Activated CD4-positive, alpha-beta T cell treated with anti-CD3 and anti-CD28 coated beads for 48 hours (primary cell): Measurements from ENCODE around the gene GPR143.
A peak's percentile ranks its signal among the peaks of the same experiment; 100 is the strongest.
"Not testable (repeated sequence)": the region's sequence is repeated elsewhere in the genome, so short reads cannot be mapped to it uniquely, and the experiment has no call there.

Experiments
- DNase-seq: peaks from one replicate; pipeline ENCODE4 v3.0.0-alpha.2; 2020

GPR143 gene

GRCh38 chrX:9765737-9766097 lies at the start of gene GPR143:
Gene GPR143 (minus strand): TSS chrX:9765847. CDS start chrX:9765817, 30 bp downstream.
- no peak for DNase-seq

DNA sequence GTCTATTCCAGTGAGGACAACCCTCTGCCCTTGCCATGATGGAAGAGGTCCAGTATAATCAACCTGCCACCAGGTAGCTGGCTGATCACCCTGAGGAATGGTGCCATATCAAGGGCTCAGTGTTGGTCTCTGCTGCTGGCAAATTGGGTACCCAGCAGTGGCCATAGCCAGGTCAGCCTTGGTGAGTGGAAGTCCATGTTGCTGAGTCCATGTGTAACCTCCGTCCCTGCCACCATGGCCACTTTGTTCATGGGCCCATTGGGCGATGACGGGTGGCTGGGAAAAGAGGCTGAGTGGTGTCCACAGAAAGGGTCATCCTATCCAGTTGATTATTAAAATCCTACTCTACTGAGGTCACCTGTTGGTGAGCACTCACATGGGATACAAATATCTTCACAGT lies 45.4 kb upstream of the GPR143 start:
- not testable (repeated sequence) for DNase-seq

DNA sequence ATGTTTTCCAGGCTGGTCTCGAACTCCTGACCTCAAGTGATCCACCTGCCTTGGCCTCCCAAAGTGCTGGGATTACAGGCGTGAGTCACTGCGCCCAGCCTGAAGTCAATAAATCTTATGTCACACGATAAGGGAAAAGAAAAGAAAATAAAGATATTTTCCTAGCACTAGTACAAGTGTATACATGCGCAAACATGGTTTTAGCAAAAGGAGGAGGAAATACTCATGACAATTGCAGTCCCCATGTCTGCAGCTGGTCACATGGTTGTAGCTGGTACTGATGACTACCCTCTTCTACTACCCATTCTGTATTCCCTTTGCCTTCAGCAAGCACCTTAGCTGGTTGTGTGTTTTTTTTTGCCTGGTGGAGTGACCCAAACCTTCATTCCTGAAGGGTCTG lies 44.2 kb upstream of the GPR143 start:
- DNase-seq = not testable (repeated sequence)

DNA sequence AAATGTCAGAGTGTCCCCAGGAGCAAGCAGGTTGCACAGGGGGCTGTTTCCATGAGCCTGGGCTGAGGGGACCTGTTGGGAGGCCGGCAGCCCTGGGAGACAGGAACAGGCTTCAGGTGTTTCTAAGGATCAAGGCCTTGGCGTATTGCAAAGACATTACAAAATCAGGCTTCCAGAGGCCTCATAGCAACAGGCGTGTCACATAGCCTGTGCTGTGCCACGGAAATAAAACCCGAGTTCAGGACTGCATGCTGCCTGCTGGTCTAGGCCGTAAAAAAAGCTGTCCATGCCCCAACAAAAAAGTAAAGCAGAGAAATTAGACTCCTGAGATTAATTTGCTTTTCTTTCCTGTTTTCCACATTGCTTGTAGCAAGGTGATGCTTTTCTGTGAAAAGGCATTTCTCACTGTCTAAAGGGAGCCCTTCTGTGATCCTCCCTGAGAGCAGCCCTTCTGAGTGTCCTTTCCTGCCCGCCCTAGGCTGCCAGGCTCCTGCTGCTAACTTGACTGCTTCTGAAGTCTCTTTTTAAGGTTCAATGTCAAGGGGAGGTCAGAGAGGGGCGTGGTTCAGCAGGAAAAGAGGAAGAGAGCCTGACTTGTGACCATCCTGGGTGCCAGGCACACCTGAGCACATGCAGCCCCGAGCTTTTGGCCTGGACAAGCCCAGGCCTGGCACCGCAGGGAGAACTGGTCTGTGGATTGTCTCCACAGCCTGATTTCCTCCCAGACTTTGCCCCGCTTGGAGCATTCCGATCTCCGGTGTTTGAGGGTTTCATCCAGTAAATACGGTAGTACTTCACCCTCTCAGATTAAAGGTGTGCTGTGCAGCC lies 41.9 kb upstream of the GPR143 start:
- DNase-seq = no peak

DNA sequence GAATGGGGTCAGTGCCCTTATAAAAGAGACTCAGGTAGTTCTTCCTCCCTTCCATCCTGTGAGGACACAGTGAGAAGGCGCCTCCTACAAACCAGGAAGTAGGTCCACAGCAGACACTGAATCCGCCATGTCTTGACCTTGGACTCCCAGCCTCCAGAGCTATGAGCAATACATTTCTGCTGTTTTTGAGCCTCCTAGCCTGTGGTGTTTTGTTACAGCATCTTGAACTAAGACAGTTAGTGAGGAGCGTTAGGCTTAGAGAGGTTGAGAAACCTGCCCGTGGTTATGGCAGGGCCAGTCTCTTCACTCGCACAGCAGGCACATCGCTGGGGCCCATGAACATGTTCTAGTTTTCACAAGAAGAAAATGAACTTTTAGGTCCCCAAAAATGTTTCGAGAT lies 40.3 kb upstream of the GPR143 start:
- no peak for DNase-seq

GRCh38 chrX:9804444-9804843 lies 38.8 kb upstream of the GPR143 start:
- no peak for DNase-seq

DNA sequence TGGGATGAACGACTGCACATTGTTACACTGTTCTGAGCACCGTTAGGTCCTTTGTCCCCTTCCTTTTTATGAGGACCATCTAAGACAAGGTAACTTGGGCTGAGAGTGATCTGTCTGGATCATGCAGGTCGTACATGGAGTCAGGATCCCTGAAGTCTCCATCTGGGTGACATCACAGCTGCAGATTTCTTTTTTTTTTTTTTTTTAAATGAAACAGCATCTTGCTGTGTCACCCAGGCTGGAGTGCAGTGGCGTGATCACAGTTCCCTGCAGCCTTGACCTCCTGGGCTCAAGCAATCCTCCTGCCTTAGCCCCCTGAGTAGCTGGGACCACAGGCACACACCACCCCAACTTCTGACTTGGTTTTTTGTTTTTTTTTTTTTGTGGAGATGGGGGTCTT lies 37.1 kb upstream of the GPR143 start:
- DNase-seq = no peak

- DNase-seq = no peak
These were observed 32.0 kb upstream of the GPR143 start for GRCh38 chrX:9797384-9798360.

DNA sequence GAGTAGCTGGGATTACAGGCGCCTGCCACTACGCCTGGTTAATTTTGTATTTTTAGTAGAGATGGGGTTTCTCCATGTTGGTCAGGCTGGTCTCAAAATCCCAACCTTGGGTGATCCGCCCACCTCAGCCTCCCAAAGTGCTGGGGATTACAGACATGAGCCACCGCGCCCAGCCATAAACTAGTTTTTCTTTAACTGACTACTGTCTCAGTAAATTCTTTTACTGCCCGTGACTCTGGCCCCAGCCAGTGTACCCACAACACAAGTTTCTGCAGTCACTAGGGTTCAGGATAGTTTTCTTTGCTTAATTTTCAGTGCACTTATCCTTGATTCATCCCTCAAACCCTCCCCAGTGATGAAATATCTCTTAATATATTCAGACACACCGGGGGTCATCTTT lies 28.8 kb upstream of the GPR143 start:
- no peak for DNase-seq

- no peak for DNase-seq
These were observed 25.2 kb upstream of the GPR143 start for GRCh38 chrX:9790866-9791265.

DNA sequence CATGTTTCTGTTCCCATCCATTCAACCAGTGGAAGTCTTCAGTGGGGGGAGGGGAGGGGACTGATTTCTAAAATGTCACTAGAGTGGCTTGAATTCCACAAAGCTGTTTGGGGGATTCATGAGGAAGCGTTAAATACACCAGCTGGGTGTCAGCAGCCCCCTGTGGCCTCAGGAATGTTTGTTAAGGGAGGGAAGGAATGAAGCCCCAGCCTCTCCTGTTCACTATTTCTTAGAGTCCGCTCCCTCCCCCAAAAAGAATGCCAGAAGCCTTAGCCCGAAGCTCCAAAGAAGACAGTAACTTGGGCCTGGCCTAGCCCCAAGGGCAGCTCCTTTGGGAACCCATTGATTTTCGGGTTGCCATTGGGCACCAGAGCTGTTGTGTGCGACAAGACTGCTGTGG lies 23.9 kb upstream of the GPR143 start:
- DNase-seq = no peak

DNA sequence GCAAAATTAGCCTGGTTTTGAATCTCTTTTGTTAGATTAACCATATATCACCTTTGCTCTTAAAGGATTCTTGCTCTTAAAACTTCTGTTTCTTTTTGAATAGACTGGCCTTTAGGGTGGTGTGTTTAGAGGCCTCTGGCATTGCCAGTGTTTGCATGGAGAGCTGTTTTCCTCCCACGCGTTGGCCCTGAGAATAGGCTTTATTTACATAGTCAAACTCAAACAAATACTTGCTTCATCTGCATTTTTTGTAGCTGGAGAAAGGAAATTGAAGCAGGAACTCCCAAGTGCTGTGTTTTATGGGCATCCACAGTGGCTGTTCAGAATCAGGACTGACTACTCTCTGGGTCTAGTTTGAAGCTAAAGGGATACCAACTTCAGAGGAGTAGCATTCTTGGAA lies 23.3 kb upstream of the GPR143 start:
- DNase-seq = no peak

DNA sequence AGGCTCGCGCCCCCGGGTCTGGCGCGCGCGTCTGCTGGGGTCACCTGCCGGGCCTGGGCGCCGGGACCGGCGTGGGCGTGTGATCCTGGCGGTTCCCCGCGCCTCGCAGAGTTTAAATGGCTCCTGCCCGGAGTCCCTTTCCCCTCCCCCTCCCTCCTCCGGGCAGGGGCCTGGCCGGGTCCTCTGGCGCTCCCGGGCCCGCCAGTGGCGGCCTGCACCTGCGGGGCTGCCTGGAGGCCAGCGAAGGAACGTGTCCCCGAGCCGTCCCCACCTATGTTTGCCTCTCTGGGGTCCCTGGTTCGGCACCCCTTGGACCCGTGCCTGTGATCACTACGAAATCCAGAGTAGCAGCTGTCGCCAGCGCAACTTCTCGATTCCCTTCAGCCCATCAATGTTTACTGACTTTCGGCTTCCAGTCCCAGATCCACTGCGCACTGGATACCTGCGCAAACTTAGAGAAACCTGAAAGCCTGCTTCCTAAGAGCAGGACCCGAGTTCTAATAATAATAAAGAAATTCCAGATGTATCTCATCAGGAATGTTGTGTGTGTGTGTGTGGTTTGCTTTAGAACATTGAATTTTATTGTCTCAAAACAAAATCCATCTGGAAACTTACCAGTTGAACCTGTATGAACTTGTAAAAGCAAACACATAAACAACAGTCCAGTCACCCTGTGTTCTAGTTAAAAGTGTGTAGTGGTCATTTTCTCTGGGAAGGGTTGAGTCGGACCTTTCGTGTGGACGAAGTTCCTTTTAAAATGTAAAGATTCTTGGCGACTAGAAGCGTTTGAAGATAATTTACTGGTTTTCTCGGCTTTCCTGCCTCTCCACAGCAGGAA lies 21.4 kb upstream of the GPR143 start:
- no peak for DNase-seq

GRCh38 chrX:9785944-9786797 lies 20.5 kb upstream of the GPR143 start, which contains the start of gene SHROOM2:
Gene SHROOM2 (plus strand): TSS chrX:9786429. CDS start chrX:9786546, 117 bp downstream.
- DNase-seq = peak; percentile 3

DNA sequence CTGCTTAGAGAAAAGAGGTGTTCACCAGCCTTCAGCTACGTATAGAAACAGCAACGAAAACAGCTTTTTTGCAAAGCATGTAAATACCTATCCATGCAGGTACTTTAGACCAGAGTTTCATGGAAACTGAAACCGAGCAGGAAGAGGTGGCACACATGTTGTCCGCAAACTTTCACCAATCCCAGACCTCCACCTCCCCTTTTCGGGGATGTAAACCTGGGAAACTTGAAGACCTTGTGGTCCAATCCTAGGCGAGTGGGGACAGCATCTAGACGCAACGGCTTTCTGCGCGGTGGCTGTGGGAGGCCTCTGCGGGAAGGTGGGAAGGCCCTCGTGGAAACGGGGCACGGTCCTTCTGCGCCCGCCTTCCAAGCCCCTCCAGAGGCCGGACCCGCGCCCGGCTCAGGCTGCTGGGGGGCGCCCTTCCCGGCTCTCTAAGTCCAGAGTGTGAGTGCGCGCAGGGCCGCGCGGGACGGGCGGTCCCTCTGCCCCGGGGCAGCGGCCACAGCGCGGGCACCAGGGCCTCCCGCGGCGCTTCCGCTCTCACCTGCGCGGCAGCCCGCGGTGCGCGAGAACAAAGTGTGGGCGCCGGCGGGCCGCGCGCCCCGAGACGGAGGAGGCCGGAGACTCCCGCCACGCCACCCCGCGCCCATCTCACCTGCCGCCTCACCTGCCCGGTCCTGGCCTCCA lies 19.8 kb upstream of the GPR143 start:
- DNase-seq = no peak

GRCh38 chrX:9784332-9784731 lies 18.7 kb upstream of the GPR143 start:
- no peak for DNase-seq

- no peak for DNase-seq
These were observed 16.3 kb upstream of the GPR143 start for GRCh38 chrX:9781941-9782340.

DNA sequence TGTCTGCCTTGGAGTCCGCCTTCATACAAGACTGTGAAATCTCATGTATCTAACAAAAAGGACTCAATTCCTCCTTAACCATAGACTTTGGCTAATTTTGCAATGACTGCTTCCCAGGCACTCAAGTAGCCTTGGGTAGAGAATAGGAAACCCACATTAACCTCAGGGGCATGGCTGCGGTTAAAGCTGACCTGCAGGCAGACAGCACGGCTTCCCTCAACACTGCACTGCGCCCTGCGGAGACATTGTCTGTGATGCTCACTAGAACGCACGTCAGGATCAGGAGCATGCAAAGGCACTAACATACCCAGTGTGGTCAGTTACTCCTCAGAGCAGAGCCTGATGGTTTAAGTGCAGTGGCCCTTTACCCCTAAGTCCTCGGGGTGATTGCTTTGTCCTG lies 10.3 kb upstream of the GPR143 start:
- no peak for DNase-seq

GRCh38 chrX:9772943-9773342 lies 7.3 kb upstream of the GPR143 start:
- no peak for DNase-seq

DNA sequence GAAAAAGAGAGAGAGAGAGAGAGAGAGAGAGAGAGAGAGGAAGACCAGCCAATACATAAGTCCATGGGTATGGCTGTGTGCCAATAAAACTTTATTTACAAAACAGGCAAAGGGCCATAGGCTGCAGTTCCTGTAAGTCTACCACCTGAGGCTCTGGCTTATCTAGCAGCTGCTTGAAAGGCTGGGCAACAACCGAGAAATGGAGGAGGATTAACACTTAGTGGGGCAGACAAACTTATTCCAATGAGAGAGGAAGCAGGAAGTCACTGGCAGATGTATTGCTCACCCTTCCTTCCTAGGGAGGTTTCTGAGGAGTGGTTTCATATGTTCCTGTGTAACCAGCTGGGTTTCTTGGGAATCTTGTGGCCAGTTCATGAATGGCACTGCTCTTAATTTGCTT lies 4.7 kb upstream of the GPR143 start:
- no peak for DNase-seq

DNA sequence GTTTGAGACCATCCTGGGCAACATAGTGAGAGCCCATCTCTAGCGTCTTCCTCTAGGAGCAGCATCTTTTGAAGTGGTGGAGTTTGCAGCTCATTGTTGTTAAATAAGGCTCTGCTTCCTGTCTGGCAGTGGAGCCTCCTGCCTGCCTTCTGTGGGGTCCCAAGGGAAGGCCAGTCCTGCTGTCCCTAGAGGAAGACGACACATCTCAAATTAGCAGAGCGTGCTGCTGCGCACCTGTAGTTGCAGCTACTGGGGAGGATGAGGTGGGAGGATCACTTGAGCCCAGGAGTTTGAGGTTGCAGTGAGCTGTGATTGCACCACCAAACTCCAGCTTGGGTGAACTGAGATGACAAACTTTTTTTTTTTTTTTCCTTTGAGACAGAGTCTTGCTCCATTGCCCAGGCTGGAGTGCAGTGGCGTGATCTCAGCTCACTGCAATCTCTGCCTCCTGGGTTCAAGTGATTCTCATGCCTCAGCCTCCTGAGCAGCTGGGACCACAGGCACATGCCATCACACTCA lies 2.7 kb upstream of the GPR143 start:
- not testable (repeated sequence) for DNase-seq
